ENCODE measurements around the gene CD53.

CD53 gene

DNA sequence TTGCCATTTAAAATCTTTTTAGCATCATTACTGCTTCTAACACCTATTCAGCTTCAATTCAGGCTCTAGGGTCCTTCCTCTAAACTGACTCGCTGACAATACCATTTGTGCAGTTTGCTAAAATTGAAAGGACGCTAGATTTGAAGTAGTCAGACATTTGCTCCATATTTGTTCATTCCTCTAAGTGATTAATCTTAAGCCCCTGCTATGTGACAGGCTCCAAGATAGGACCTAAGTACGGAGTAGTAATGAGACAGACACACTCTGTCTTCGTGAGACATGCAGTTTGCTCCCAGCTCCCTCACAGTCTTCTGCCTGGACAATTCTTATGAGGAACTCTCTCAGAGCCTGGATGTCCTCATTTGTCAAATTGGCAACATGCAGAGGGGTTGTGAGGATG is 26.1 kb upstream of the CD53 start:
- Histone ChIP-seq H3K27me3 (ENCODE audit: insufficient read depth, low read length, poor library complexity) (no peaks in the 10 kb centered on the region), H3K9ac (ENCODE audit: low read depth, low read length) (no peak overlapping the region), H2AFZ (ENCODE audit: low read depth, low read length) (no peak overlapping the region), H3K4me2 (ENCODE audit: insufficient read depth, low read length) (no peak overlapping the region), H3K36me3 (ENCODE audit: insufficient read depth, low read length) (no peaks in the 10 kb centered on the region), H4K20me1 (ENCODE audit: insufficient read depth, low read length) (no peaks in the 10 kb centered on the region), H3K27ac (ENCODE audit: low read length) (no peak overlapping the region), H3K9me3 (ENCODE audit: insufficient read depth, low read length, severe bottlenecking) (no peaks in the 10 kb centered on the region), H3K79me2 (ENCODE audit: insufficient read depth, low read length) (no peaks in the 10 kb centered on the region), H3K4me1 (ENCODE audit: insufficient read depth, low read length) (no peaks in the 10 kb centered on the region), H3K4me3 (ENCODE audit: low read depth in 1 of 2, low read length in 2 of 2) (no peak overlapping the region)
- DNase-seq: no peak
- no peak for ATAC-seq (ENCODE audit: insufficient read depth, low read depth)
- TF ChIP-seq, protein P1, sequence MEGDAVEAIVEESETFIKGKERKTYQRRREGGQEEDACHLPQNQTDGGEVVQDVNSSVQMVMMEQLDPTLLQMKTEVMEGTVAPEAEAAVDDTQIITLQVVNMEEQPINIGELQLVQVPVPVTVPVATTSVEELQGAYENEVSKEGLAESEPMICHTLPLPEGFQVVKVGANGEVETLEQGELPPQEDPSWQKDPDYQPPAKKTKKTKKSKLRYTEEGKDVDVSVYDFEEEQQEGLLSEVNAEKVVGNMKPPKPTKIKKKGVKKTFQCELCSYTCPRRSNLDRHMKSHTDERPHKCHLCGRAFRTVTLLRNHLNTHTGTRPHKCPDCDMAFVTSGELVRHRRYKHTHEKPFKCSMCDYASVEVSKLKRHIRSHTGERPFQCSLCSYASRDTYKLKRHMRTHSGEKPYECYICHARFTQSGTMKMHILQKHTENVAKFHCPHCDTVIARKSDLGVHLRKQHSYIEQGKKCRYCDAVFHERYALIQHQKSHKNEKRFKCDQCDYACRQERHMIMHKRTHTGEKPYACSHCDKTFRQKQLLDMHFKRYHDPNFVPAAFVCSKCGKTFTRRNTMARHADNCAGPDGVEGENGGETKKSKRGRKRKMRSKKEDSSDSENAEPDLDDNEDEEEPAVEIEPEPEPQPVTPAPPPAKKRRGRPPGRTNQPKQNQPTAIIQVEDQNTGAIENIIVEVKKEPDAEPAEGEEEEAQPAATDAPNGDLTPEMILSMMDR (IDR thresholded peaks at IDR 0.05; ENCODE audit: borderline replicate concordance, extremely low read depth, low read length, poor library complexity, severe bottlenecking): no peak
- TF ChIP-seq EZH2 (IDR thresholded peaks at IDR 0.05; ENCODE audit: borderline replicate concordance, low read depth, low read length, severe bottlenecking): no peak

DNA sequence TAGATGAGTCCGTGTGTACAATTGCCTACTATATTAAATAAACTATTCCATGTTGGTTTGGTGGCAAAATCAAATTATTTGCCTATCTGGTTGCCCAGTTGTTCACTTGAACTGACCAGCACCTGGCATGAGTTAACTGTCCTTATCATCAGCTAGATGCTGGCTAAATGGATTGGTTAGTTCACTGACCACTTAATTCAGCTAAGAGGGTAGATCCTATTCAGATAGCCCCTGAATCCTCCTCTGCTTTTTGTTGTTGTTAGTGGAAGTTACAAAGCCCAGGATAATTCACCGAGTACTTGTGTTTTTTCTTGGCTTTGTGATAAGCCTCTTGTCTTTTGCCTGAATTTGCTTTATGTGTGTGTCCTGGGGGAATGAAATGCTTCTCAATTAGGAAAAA is 22.8 kb upstream of the CD53 start:
- Histone ChIP-seq H3K79me2 (ENCODE audit: insufficient read depth, low read length) (no peaks in the 10 kb centered on the region), H2AFZ (ENCODE audit: low read depth, low read length) (no peak overlapping the region), H3K27ac (ENCODE audit: low read length) (no peak overlapping the region), H3K27me3 (ENCODE audit: insufficient read depth, low read length, poor library complexity) (no peaks in the 10 kb centered on the region), H3K4me3 (ENCODE audit: low read depth in 1 of 2, low read length in 2 of 2) (no peak overlapping the region), H3K9me3 (ENCODE audit: insufficient read depth, low read length, severe bottlenecking) (no peaks in the 10 kb centered on the region), H3K9ac (ENCODE audit: low read depth, low read length) (no peak overlapping the region), H3K4me1 (ENCODE audit: insufficient read depth, low read length) (no peaks in the 10 kb centered on the region), H3K4me2 (ENCODE audit: insufficient read depth, low read length) (no peak overlapping the region), H4K20me1 (ENCODE audit: insufficient read depth, low read length) (no peaks in the 10 kb centered on the region), H3K36me3 (ENCODE audit: insufficient read depth, low read length) (no peaks in the 10 kb centered on the region)
- ATAC-seq (ENCODE audit: insufficient read depth, low read depth) (no peak), DNase-seq (no peak)
- TF ChIP-seq EZH2 (IDR thresholded peaks at IDR 0.05; ENCODE audit: borderline replicate concordance, low read depth, low read length, severe bottlenecking): no peak
- TF ChIP-seq, protein P1 (IDR thresholded peaks at IDR 0.05; ENCODE audit: borderline replicate concordance, extremely low read depth, low read length, poor library complexity, severe bottlenecking): no peak

DNA sequence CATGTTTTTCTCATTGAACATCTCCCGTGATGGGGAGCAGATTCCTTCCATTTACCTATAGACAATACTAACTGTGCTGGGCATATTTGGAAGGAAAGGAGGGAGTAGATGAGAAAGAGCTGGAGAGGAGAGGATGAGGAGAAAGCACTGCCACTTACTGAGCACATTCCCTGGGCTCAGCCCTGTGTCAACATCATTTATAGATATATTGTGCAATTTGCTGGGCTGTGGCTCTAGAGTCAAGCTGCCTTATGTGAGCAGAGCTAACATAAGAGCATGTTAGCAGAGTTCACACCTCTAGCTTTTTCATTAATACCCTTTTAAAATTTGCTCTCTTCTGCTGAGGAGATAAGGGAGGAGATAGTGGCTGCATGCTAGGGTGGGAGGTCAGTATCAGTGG is 22.3 kb upstream of the CD53 start:
- Histone ChIP-seq H3K9me3 (ENCODE audit: insufficient read depth, low read length, severe bottlenecking) (no peaks in the 10 kb centered on the region), H3K27ac (ENCODE audit: low read length) (no peak overlapping the region), H3K79me2 (ENCODE audit: insufficient read depth, low read length) (no peaks in the 10 kb centered on the region), H3K27me3 (ENCODE audit: insufficient read depth, low read length, poor library complexity) (no peaks in the 10 kb centered on the region), H3K4me2 (ENCODE audit: insufficient read depth, low read length) (no peak overlapping the region), H2AFZ (ENCODE audit: low read depth, low read length) (no peak overlapping the region), H3K9ac (ENCODE audit: low read depth, low read length) (no peak overlapping the region), H3K36me3 (ENCODE audit: insufficient read depth, low read length) (no peaks in the 10 kb centered on the region), H3K4me3 (ENCODE audit: low read depth in 1 of 2, low read length in 2 of 2) (no peak overlapping the region), H4K20me1 (ENCODE audit: insufficient read depth, low read length) (no peaks in the 10 kb centered on the region), H3K4me1 (ENCODE audit: insufficient read depth, low read length) (no peaks in the 10 kb centered on the region)
- TF ChIP-seq, protein P1 (IDR thresholded peaks at IDR 0.05; ENCODE audit: borderline replicate concordance, extremely low read depth, low read length, poor library complexity, severe bottlenecking): no peak
- TF ChIP-seq EZH2 (IDR thresholded peaks at IDR 0.05; ENCODE audit: borderline replicate concordance, low read depth, low read length, severe bottlenecking): no peak
- DNase-seq (no peak), ATAC-seq (ENCODE audit: insufficient read depth, low read depth) (no peak)

- H3K27ac ChIP-seq (ENCODE audit: low read length): no peak overlapping the region
- no peaks in the 10 kb centered on the region for H3K79me2 ChIP-seq (ENCODE audit: insufficient read depth, low read length)
- TF ChIP-seq EZH2 (IDR thresholded peaks at IDR 0.05; ENCODE audit: borderline replicate concordance, low read depth, low read length, severe bottlenecking): no peak
- TF ChIP-seq, protein P1 (IDR thresholded peaks at IDR 0.05; ENCODE audit: borderline replicate concordance, extremely low read depth, low read length, poor library complexity, severe bottlenecking): no peak
- H3K9me3 ChIP-seq (ENCODE audit: insufficient read depth, low read length, severe bottlenecking): no peaks in the 10 kb centered on the region
- ATAC-seq (ENCODE audit: insufficient read depth, low read depth) (no peak), DNase-seq (no peak)
- H2AFZ ChIP-seq (ENCODE audit: low read depth, low read length): no peak overlapping the region
- H4K20me1 ChIP-seq (ENCODE audit: insufficient read depth, low read length): no peaks in the 10 kb centered on the region
- H3K4me3 ChIP-seq (ENCODE audit: low read depth in 1 of 2, low read length in 2 of 2): no peak overlapping the region
- H3K9ac ChIP-seq (ENCODE audit: low read depth, low read length): no peak overlapping the region
- no peaks in the 10 kb centered on the region for H3K36me3 ChIP-seq (ENCODE audit: insufficient read depth, low read length)
- H3K27me3 ChIP-seq (ENCODE audit: insufficient read depth, low read length, poor library complexity): no peaks in the 10 kb centered on the region
- no peaks in the 10 kb centered on the region for H3K4me1 ChIP-seq (ENCODE audit: insufficient read depth, low read length)
- no peak overlapping the region for H3K4me2 ChIP-seq (ENCODE audit: insufficient read depth, low read length)
Measured at GRCh38 chr1:110853135-110853534, 19.8 kb upstream of the CD53 start.
